Liver (tissue), 9 donors: Measurements from ENCODE around the gene KDM4C. TPM values are rescaled to one million over a fixed set of nuclear protein-coding genes. Genes with fewer than 3 reads are reported as not detected.

Experiments used
- DNase-seq: peaks from one replicate; pipeline ENCODE4 v3.0.0-alpha.2; 2017; ENCODE audit warnings: low spot score
- H3K27ac ChIP-seq, 2 donors: one replicate each; pipeline ENCODE4 v1.7.0; 2013; ENCODE audit warnings: inconsistent platforms in 2 of 2, low read length in 2 of 2, control low read depth in 1 of 2, low read depth in 1 of 2, mild to moderate bottlenecking in 1 of 2
- H3K27me3 ChIP-seq, 4 donors: one replicate each; pipeline versions ENCODE4 v1.6.1 to v1.7.0; 2013; ENCODE audit warnings: low read length in 3 of 4, inconsistent platforms in 1 of 4, mild to moderate bottlenecking in 1 of 4, moderate library complexity in 1 of 4; ENCODE audit not compliant: control insufficient read depth in 4 of 4, insufficient read depth in 4 of 4
- H3K36me3 ChIP-seq, 4 donors: one replicate each; pipeline versions ENCODE4 v1.6.1 to v1.7.0; 2013; ENCODE audit warnings: low read length in 3 of 4, mild to moderate bottlenecking in 3 of 4, low read depth in 1 of 4, moderate library complexity in 1 of 4; ENCODE audit not compliant: control insufficient read depth in 4 of 4, insufficient read depth in 3 of 4
- H3K4me1 ChIP-seq, 4 donors: one replicate each; pipeline versions ENCODE4 v1.6.1 to v1.7.0; 2013; ENCODE audit warnings: low read length in 3 of 4, mild to moderate bottlenecking in 3 of 4, moderate library complexity in 1 of 4; ENCODE audit not compliant: control insufficient read depth in 4 of 4, insufficient read depth in 4 of 4
- H3K4me3 ChIP-seq, 3 donors: one replicate each; pipeline versions ENCODE4 v1.6.1 to v1.7.0; 2013; ENCODE audit warnings: low read length in 3 of 3, control low read depth in 1 of 3, low read depth in 1 of 3, mild to moderate bottlenecking in 1 of 3
- H3K9ac ChIP-seq, 2 donors: one replicate each; pipeline ENCODE4 v1.7.0; 2013; ENCODE audit warnings: low read length in 2 of 2, mild to moderate bottlenecking in 2 of 2, moderate library complexity in 2 of 2, control low read depth in 1 of 2, low read depth in 1 of 2
- H3K9me3 ChIP-seq, 4 donors: one replicate each; pipeline versions ENCODE4 v1.6.1 to v1.7.0; 2013; ENCODE audit warnings: low read length in 3 of 4; ENCODE audit not compliant: control insufficient read depth in 4 of 4
- ATF3 ChIP-seq: IDR thresholded peaks from 2 replicates; pipeline ENCODE4 v1.6.1; 2016; ENCODE audit warnings: antibody characterized with exemption
- CTCF ChIP-seq: fragments of 150-350 bp; IDR thresholded peaks from 2 replicates; pipeline ENCODE4 v1.5.1; 2017; ENCODE audit warnings: improper control_type of control experiment, low read depth, low read length; ENCODE audit not compliant: missing input control
- EGR1 ChIP-seq, 2 donors: IDR thresholded peaks; 2 replicates each; pipeline ENCODE4 v1.6.1; 2016 to 2018; ENCODE audit warnings: antibody characterized with exemption in 2 of 2, low read depth in 2 of 2
- FOXA1 ChIP-seq: IDR thresholded peaks from 2 replicates; pipeline ENCODE4 v1.6.1; 2016; ENCODE audit warnings: antibody characterized with exemption
- FOXA2 ChIP-seq: IDR thresholded peaks from 2 replicates; pipeline ENCODE4 v1.6.1; 2016; ENCODE audit warnings: antibody characterized with exemption
- GABPA ChIP-seq, 2 donors: IDR thresholded peaks in 1 of 2; conservative IDR thresholded peaks in 1 of 2; 2 replicates each; pipeline ENCODE4 v1.6.1; 2016; ENCODE audit warnings: antibody characterized with exemption in 2 of 2, mild to moderate bottlenecking in 1 of 2, moderate library complexity in 1 of 2
- HNF4A ChIP-seq, 2 donors: conservative IDR thresholded peaks; 2 replicates each; pipeline ENCODE4 v1.6.1; 2016; ENCODE audit warnings: antibody characterized with exemption in 2 of 2, mild to moderate bottlenecking in 2 of 2
- HNF4G ChIP-seq: IDR thresholded peaks from 2 replicates; pipeline ENCODE4 v1.6.1; 2016; ENCODE audit warnings: antibody characterized with exemption
- JUND ChIP-seq, 2 donors: IDR thresholded peaks; 2 replicates each; pipeline ENCODE4 v1.6.1; 2016; ENCODE audit warnings: antibody characterized with exemption in 2 of 2
- MAX ChIP-seq: IDR thresholded peaks from 2 replicates; pipeline ENCODE4 v1.6.1; 2016; ENCODE audit warnings: antibody characterized with exemption
- NR2F2 ChIP-seq: IDR thresholded peaks from 2 replicates; pipeline ENCODE4 v1.6.1; 2016; ENCODE audit warnings: antibody characterized with exemption
- RAD21 ChIP-seq, 2 donors: IDR thresholded peaks; 2 replicates each; pipeline ENCODE4 v1.6.1; 2016; ENCODE audit warnings: antibody characterized with exemption in 2 of 2, mild to moderate bottlenecking in 2 of 2
- RXRA ChIP-seq, 2 donors: IDR thresholded peaks; 2 replicates each; pipeline ENCODE4 v1.6.1; 2017 to 2018; ENCODE audit warnings: antibody characterized with exemption in 2 of 2, mild to moderate bottlenecking in 1 of 2
- SP1 ChIP-seq: IDR thresholded peaks from 2 replicates; pipeline ENCODE4 v1.6.1; 2018; ENCODE audit warnings: antibody characterized with exemption, mild to moderate bottlenecking
- TAF1 ChIP-seq: conservative IDR thresholded peaks from 2 replicates; pipeline ENCODE4 v1.6.1; 2016; ENCODE audit warnings: antibody characterized with exemption, mild to moderate bottlenecking
- YY1 ChIP-seq: IDR thresholded peaks from 2 replicates; pipeline ENCODE4 v1.6.1; 2016; ENCODE audit warnings: antibody characterized with exemption, mild to moderate bottlenecking
- ZBTB33 ChIP-seq: IDR thresholded peaks from 2 replicates; pipeline ENCODE4 v1.6.1; 2016; ENCODE audit warnings: antibody characterized with exemption
- WGBS: extraction: QIAGEN DNeasy Blood & Tissue Kit; methylation state at CpG from one replicate; pipeline ENCODE4 v1.1.7; 2013; 5-methylcytosine and 5-hydroxymethylcytosine counted together
- polyA plus RNA-seq, 2 donors: library from polyadenylated mRNA; stranded (reverse) in 1 of 2; unstranded in 1 of 2; fragments of 200-250 nt in 1 of 2; fragments of >200 nt in 1 of 2; fragmentation: Nextera tagmentation in 1 of 2; extraction: Ambion mirVana in 1 of 2; gene quantifications; one replicate each; pipeline versions ENCODE4 v1.2.1 to v1.2.3, GENCODE V29; 2013 to 2015
- total RNA-seq, 2 donors: library from RNA; depleted of rRNA; stranded (reverse); fragments of >200 nt; gene quantifications; one replicate each; pipeline ENCODE4 v1.2.3, GENCODE V29; 2014
- TF ChIP-seq, protein P1 (sequence below): IDR thresholded peaks from 2 replicates; pipeline ENCODE4 v1.6.1; 2016; ENCODE audit warnings: antibody characterized with exemption, mild to moderate bottlenecking
- donor health status: healthy.
- donor health status: healthy.
- donor health status: healthy.
- donor health status: healthy.
- donor health status: healthy.

The KDM4C gene
- total and polyA plus RNA-seq, 4 donors, result 4.3 to 40.2 (median 24.0) TPM

DNA sequence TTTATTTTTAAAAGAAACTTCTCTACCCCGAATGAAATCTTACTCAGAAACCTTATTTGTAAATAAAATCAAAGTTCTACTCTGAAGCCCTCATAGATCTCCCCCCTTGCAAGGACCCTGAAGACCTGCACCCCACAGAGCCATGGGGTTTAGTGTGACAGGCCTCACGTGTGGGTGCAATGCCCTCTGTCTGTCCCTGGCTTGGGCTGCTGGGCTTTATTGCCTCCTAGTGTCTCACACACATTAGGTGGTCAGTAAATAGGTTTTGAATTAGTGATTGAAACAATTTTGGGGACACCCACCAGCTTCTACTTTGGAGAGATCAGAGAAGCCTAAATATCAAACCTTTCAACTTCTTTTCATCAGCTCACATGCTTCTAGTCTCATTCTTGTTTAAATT is 403.7 kb downstream of the KDM4C start:
- DNase-seq, result no peak
- no peak overlapping the region for H3K27ac ChIP-seq
- H3K9me3 ChIP-seq, result no peaks in the 10 kb centered on the region
- 43% methylated on average over 2 of the region's 2 CpGs for WGBS
- H3K27me3 ChIP-seq, result no peaks in the 10 kb centered on the region
- TF ChIP-seq HNF4A (conservative IDR thresholded peaks at IDR 0.05) (no peak), YY1 (no peak), ZBTB33 (no peak), CTCF (no peak), MAX (no peak), EGR1 (IDR thresholded peaks at IDR 0.05; ENCODE audit: low read depth in 2 of 2) (no peak), RAD21 (IDR thresholded peaks at IDR 0.05) (no peak), SP1 (no peak), FOXA1 (no peak), FOXA2 (no peak), ATF3 (no peak), HNF4G (no peak), TAF1 (no peak), NR2F2 (no peak)
- H3K4me1 ChIP-seq, result no peaks in the 10 kb centered on the region
- H3K4me3 ChIP-seq, result no peak overlapping the region
- H3K36me3 ChIP-seq, result peaks cover 4 to 14% (median 12%) of the 10 kb centered on the region in 4 donors
- H3K9ac ChIP-seq, result no peak overlapping the region

- Histone ChIP-seq H3K36me3 (peaks cover 4 to 15% (median 14%) of the 10 kb centered on the region in 4 donors), H3K9me3 (no peaks in the 10 kb centered on the region), H3K27ac (no peak overlapping the region), H3K4me3 (no peak overlapping the region), H3K9ac (no peak overlapping the region), H3K27me3 (no peaks in the 10 kb centered on the region), H3K4me1 (no peaks in the 10 kb centered on the region)
- TF ChIP-seq TAF1 (no peak), GABPA (IDR thresholded peaks at IDR 0.05 in 1 of 2, conservative IDR thresholded peaks at IDR 0.05 in 1 of 2) (no peak), RXRA (IDR thresholded peaks at IDR 0.05) (no peak), RAD21 (IDR thresholded peaks at IDR 0.05) (no peak), YY1 (no peak), CTCF (no peak), EGR1 (IDR thresholded peaks at IDR 0.05; ENCODE audit: low read depth in 2 of 2) (no peak), FOXA1 (no peak), NR2F2 (no peak), ATF3 (no peak), HNF4G (no peak), MAX (no peak), ZBTB33 (no peak), SP1 (no peak), FOXA2 (no peak), JUND (IDR thresholded peaks at IDR 0.05) (no peak)
- TF ChIP-seq, protein P1, sequence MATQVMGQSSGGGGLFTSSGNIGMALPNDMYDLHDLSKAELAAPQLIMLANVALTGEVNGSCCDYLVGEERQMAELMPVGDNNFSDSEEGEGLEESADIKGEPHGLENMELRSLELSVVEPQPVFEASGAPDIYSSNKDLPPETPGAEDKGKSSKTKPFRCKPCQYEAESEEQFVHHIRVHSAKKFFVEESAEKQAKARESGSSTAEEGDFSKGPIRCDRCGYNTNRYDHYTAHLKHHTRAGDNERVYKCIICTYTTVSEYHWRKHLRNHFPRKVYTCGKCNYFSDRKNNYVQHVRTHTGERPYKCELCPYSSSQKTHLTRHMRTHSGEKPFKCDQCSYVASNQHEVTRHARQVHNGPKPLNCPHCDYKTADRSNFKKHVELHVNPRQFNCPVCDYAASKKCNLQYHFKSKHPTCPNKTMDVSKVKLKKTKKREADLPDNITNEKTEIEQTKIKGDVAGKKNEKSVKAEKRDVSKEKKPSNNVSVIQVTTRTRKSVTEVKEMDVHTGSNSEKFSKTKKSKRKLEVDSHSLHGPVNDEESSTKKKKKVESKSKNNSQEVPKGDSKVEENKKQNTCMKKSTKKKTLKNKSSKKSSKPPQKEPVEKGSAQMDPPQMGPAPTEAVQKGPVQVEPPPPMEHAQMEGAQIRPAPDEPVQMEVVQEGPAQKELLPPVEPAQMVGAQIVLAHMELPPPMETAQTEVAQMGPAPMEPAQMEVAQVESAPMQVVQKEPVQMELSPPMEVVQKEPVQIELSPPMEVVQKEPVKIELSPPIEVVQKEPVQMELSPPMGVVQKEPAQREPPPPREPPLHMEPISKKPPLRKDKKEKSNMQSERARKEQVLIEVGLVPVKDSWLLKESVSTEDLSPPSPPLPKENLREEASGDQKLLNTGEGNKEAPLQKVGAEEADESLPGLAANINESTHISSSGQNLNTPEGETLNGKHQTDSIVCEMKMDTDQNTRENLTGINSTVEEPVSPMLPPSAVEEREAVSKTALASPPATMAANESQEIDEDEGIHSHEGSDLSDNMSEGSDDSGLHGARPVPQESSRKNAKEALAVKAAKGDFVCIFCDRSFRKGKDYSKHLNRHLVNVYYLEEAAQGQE, result no peak
- WGBS, result 0% methylated on average over 1 of the region's 1 CpG
- no peak for DNase-seq
Observed at GRCh38 chr9:7163932-7164331, 406.2 kb downstream of the KDM4C start.
